Measurements from ENCODE around the gene DUSP28.
"Not testable (repeated sequence)": the region's sequence is repeated elsewhere in the genome, so short reads cannot be mapped to it uniquely, and the experiment has no call there.

DUSP28 gene

DNA sequence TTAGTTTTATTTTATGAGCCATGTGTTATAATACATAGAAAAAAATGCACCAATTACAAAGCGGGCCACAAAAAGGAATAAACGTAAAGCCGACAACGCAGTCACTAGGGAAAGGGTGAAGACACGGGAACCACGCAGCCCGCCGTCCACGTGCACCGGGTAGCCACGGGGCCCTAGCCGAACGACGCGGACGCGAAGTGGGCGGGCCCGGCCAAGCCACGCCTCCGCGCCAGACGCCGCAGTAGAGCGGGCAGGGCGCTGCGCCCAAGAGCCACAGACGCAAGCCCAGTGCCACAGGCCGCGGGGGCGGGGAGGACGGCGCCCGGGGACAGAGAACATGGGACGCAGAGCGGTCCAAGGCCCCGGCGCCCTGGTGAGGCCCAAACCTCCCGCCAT lies at the start of gene DUSP28:
Gene DUSP28 (plus strand): TSS at position 274 of the 396 bp plus-strand sequence. CDS start 328 bp downstream, outside the sequence.
- peak within 1 kb of the TSS; percentile 77 for H3K4me3 ChIP-seq (ENCODE audit: low read depth, low read length)
- peak; percentile 52 for DNase-seq (ENCODE audit: low read depth)

- DNase-seq (ENCODE audit: low read depth): no peak
Measured at GRCh38 chr2:240510513-240511210, 49.5 kb upstream of the DUSP28 start.

GRCh38 chr2:240511351-240512108 lies 48.6 kb upstream of the DUSP28 start:
- DNase-seq (ENCODE audit: low read depth): no peak
- no peak overlapping the region for H3K4me3 ChIP-seq (ENCODE audit: low read depth, low read length)

More at GRCh38 chr2:240510513-240511210, 49.5 kb upstream of the DUSP28 start:
- H3K4me3 ChIP-seq (ENCODE audit: low read depth, low read length): no peak overlapping the region

GRCh38 chr2:240512109-240512485 lies 48.1 kb upstream of the DUSP28 start:
- no peak for DNase-seq (ENCODE audit: low read depth)
- H3K4me3 ChIP-seq (ENCODE audit: low read depth, low read length): no peak overlapping the region

DNA sequence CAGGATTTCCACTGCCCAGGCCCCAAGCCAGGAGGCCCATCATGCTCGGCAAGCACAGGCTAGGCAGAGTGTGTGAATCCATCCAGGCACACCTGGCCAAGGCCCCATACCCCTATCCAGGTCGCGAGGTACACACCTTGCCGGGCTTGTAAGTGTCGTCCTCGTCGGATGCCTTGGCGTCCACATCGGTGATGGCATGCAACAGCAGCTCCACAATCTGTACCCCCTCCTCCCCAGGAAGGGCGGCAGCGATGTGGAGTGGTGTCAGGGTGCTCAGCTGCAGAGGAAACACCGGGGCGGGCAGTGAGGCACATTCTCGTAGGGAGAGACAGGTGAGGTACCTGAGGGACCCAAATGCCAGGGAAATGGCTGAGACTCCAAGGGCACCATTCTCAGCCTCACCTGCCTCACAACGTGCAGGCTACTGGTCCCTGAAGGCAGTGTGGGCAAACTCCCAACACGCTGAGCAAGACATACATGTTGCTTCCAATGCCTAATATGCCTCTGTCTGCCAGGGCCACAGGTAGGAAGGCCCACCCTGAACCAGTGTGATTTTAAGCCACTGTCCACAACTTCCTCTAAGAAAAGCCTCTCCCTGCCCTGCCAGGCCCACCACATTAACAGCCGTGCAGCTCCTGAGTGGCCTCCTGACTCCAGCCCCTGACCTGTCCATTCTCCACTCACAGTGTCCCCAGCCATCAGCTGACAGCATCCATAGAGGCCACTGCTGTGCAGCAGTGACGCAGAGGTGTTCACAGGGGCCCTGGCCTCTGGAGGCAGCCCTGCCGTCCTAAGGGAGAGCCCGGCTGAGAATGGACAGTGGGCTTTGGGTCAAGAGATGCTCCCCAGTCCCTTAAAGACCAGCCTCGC lies 47.3 kb upstream of the DUSP28 start:
- no peak overlapping the region for H3K4me3 ChIP-seq (ENCODE audit: low read depth, low read length)
- DNase-seq (ENCODE audit: low read depth): no peak

- H3K4me3 ChIP-seq (ENCODE audit: low read depth, low read length): no peak overlapping the region
- peak; percentile 49 for DNase-seq (ENCODE audit: low read depth)
Measured at GRCh38 chr2:240513549-240514287, 46.4 kb upstream of the DUSP28 start.

- DNase-seq (ENCODE audit: low read depth): no peak
Measured at GRCh38 chr2:240514631-240515030, 45.5 kb upstream of the DUSP28 start.

DNA sequence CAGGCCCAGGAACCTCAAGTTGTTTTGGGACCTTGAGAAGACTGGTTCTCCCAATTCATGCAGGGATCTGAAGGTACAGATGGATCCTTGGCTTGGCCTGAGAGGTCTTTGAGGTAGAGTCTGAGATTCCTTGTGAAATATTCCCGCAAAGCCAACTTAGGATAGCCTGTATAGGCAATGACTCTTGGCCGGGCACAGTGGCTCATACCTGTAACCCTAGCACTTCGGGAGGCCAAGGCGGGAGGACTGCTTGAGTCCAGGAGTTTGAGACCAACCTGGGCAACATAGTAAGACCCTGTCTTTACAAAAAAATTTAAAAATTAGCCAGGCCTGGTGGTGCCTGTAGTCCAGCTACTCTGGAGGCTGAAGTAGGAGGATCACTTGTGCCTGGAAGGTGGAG lies 42.8 kb upstream of the DUSP28 start:
- DNase-seq (ENCODE audit: low read depth): no peak
- no peak overlapping the region for H3K4me3 ChIP-seq (ENCODE audit: low read depth, low read length)

More at GRCh38 chr2:240514631-240515030, 45.5 kb upstream of the DUSP28 start:
- no peak overlapping the region for H3K4me3 ChIP-seq (ENCODE audit: low read depth, low read length)

DNA sequence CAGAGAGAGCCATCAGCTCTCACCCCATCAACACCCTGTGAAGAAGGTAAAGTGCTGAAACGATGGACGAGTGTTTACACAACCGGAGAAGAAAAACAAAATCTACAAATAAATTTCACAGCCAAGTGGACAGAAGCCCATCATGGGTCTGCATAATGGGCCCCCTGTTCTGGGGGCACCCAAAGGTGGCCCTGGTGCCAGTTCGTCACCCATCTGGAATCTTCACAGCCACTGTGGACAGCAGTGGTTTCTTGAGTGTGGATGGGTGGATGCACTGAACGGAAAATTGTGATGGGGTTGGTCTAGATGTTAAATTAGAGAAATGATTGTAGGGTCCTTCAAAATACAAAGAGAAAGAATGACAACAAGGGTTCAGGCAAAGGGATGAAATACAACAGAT lies 41.2 kb upstream of the DUSP28 start:
- H3K4me3 ChIP-seq (ENCODE audit: low read depth, low read length): no peak overlapping the region
- no peak for DNase-seq (ENCODE audit: low read depth)

DNA sequence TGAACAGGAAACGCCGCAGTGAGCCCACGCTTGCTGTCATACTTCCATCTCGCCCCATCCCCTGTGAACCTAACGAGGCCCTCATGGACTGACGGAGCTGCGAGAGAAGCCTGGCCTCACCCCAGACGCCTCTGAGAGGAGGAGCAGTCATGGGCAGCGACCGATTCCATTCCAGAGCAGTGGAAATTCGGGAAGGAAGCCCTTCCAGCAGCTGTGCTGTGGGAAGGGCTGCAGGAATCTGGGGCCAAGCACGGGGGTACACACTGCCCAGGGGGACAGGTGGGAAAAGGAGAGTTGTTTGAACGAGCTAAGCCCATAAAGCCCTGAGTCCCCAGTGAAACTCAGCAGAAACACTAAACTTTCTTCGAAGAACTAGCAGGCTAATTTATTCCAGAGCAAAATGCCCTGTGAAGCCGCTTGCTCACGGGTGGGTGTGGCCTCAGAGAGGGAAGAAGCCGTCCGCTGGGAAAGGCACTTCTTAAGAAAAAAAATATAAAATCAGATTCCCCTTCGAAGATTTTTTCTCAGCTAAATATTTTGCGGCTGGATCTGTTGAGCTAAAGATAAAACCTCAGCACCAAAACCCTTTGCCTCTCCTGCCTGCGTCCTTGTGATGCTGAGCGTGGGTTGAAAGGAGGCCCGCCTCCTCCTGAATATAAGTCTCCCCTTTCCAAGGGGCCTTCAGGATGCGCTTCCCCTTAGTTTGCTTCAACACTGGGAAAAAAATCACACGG lies 40.6 kb upstream of the DUSP28 start:
- peak; percentile 12 for DNase-seq (ENCODE audit: low read depth)
- H3K4me3 ChIP-seq (ENCODE audit: low read depth, low read length): peak overlapping the region; percentile 29

DNA sequence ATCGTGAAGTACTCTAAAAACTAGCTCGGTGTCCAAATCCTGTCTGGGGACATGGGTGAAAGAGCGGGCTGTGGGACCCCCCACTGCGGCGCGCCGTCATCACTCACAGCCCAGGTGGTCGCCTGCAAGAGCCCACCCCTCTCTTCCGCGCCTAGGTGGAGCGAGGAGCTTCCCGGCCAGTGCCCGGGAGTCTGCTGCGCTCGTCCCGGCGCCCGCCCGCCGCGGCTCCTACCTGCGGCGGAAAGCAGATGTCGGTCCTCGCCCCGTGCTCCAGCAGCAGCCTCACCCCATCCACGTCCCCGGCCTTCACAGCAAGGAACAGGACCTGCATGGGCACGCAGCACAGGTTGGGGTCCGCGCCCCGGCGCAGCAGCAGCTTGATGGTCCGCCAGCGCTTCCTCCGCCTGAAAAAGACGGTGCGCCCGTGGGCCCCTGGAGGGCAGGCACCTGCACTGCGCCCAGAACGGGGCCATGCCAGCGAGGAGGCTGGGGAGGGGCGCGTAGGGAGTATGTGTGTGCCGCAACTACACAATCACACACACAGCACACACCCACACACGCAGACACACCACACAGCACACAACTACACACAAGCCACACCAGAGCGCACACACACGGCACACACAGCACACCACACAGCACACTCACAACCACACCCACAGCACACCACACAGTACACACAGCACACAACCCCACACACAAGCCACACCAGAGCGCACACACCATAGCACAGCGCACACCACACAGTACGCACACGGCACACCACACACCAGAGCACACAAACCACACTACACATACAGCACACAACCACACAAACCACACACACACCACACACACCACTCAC lies 39.8 kb upstream of the DUSP28 start:
- no peak for DNase-seq (ENCODE audit: low read depth)
- H3K4me3 ChIP-seq (ENCODE audit: low read depth, low read length): peak overlapping the region; percentile 29

DNA sequence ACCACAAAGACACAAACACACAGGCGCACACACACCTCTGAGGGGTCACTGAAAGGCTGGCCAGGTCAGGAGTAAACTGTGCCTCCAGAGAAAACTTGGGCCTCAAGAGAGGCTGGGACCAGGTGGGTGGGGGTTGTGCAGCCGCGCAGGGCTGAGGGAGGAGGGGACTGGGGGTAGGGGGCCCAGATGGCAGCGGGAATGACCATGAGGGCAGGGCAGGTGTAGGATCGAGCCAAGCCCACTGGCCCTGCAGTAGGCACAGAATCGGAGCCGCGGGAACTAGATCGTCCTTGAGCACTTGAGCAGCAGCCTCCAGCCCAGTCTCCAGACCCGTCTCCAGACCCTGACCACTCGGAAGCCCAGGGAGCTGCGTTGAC lies 39.2 kb upstream of the DUSP28 start:
- H3K4me3 ChIP-seq (ENCODE audit: low read depth, low read length): no peak overlapping the region
- DNase-seq (ENCODE audit: low read depth): no peak

GRCh38 chr2:240521885-240522284 lies 38.3 kb upstream of the DUSP28 start:
- H3K4me3 ChIP-seq (ENCODE audit: low read depth, low read length); DNase-seq (ENCODE audit: low read depth): not testable (repeated sequence)

GRCh38 chr2:240522406-240522805 lies 37.8 kb upstream of the DUSP28 start:
- H3K4me3 ChIP-seq (ENCODE audit: low read depth, low read length): no peak overlapping the region
- no peak for DNase-seq (ENCODE audit: low read depth)

GRCh38 chr2:240523451-240524281 lies 36.5 kb upstream of the DUSP28 start:
- DNase-seq (ENCODE audit: low read depth): no peak
- H3K4me3 ChIP-seq (ENCODE audit: low read depth, low read length): no peak overlapping the region

- no peak overlapping the region for H3K4me3 ChIP-seq (ENCODE audit: low read depth, low read length)
- DNase-seq (ENCODE audit: low read depth): no peak
Measured at GRCh38 chr2:240524963-240525718, 35.0 kb upstream of the DUSP28 start.
